ENCODE data around the gene PCNX2.

DNA sequence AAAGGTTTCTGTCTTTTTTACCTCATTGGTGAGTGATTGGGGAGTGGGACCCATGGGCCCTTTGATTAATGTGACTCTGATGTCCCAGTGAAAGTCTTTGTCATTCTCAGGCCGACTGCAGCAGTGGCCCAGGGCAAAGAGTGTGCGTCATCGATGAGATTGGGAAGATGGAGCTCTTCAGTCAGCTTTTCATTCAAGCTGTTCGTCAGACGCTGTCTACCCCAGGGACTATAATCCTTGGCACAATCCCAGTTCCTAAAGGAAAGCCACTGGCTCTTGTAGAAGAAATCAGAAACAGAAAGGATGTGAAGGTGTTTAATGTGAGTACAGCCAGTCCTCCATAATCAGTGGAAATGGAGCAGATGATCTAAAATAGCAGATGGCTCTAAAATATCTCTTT is 325.7 kb downstream of the PCNX2 start:
- no peak for TF ChIP-seq POLR2A (IDR thresholded peaks at IDR 0.05; ENCODE audit: borderline replicate concordance, extremely low read depth, insufficient read depth, insufficient read length)
- TF ChIP-seq CTCF (IDR thresholded peaks at IDR 0.05 in 2 of 3, conservative IDR thresholded peaks at IDR 0.05 in 1 of 3; ENCODE audit: borderline replicate concordance in 1 of 3, insufficient read depth in 1 of 3, low read depth in 2 of 3, low read length in 2 of 3), result no peak
- TF ChIP-seq EZH2phosphoT487 (IDR thresholded peaks at IDR 0.05; ENCODE audit: borderline replicate concordance), result no peak
- TF ChIP-seq REST (IDR thresholded peaks at IDR 0.05; ENCODE audit: low read depth), result no peak
- no peak for TF ChIP-seq ELF1 (IDR thresholded peaks at IDR 0.05; ENCODE audit: borderline replicate concordance, low read depth)
- TF ChIP-seq POLR2AphosphoS5 (IDR thresholded peaks at IDR 0.05; ENCODE audit: low read depth, low read length), result no peak
- TF ChIP-seq TCF7L2 (IDR thresholded peaks at IDR 0.05; ENCODE audit: borderline replicate concordance, extremely low read depth, insufficient read depth, insufficient read length), result no peak
- no peak for TF ChIP-seq YY1 (IDR thresholded peaks at IDR 0.05; ENCODE audit: extremely low read depth, insufficient replicate concordance, low read depth, low read length)
- TF ChIP-seq ZFX (IDR thresholded peaks at IDR 0.05), result no peak
- no peak for TF ChIP-seq JUND (IDR thresholded peaks at IDR 0.05)
- TF ChIP-seq RAD21 (IDR thresholded peaks at IDR 0.05; ENCODE audit: low read depth), result no peak
- TF ChIP-seq EZH2 (IDR thresholded peaks at IDR 0.05), result no peak

All from HCT116 (cell line).